ENCODE data around the gene PDE6A.

PDE6A gene

DNA sequence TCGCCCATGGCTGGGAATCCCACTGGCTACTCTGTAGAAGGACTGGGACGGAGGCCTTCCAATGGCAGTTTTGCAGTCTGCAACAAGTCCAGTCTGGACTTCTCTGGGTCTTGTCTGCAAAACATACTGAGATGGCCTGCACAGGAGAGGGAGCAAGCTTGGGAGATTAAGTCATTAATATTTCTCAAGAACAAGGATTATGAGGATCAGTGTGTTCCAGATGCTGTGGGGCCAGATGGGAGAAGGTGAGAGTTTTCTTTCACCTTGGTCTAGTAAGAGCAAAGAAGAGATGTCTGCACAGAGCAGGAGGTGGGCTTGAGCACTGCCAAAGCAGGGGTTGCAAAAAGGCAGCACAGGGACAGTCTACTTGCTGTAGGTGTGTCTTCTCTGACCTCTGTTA is at the start of gene PDE6A:
Gene PDE6A, minus strand, starts transcription at position 128 of the 400 bp plus-strand sequence. Its CDS starts 120 bp downstream, at position 8.
- Histone ChIP-seq H3K4me3 (ENCODE audit: low read depth, low read length) (no peak within 1 kb of the TSS), H3K9me3 (ENCODE audit: control insufficient read depth, insufficient read depth, low read depth, low read length) (no peaks in the 10 kb centered on the region), H3K36me3 (ENCODE audit: control insufficient read depth in 2 of 2, insufficient read depth in 1 of 2, low read length in 2 of 2) (no peaks in the 10 kb centered on the region), H3K27ac (ENCODE audit: extremely low read depth, low read depth, low read length) (no peak within 1 kb of the TSS), H3K4me1 (ENCODE audit: control insufficient read depth, insufficient read depth, low read length) (no peaks in the 10 kb centered on the region)
- TF ChIP-seq ZEB2 (tag by site-specific recombination; IDR thresholded peaks at IDR 0.05) (no peak), SP2 (tag by site-specific recombination; IDR thresholded peaks at IDR 0.05) (no peak), ZNF596 (tag by site-specific recombination; IDR thresholded peaks at IDR 0.05) (no peak), ZNF221 (tag by site-specific recombination; IDR thresholded peaks at IDR 0.05; ENCODE audit: borderline replicate concordance) (no peak), ZNF341 (tag by site-specific recombination; IDR thresholded peaks at IDR 0.05; ENCODE audit: low read depth) (no peak), ZNF37A (tag by site-specific recombination; IDR thresholded peaks at IDR 0.05) (no peak), ZNF830 (tag by site-specific recombination; IDR thresholded peaks at IDR 0.05; ENCODE audit: low read depth) (no peak)
- TF ChIP-seq, protein P1, sequence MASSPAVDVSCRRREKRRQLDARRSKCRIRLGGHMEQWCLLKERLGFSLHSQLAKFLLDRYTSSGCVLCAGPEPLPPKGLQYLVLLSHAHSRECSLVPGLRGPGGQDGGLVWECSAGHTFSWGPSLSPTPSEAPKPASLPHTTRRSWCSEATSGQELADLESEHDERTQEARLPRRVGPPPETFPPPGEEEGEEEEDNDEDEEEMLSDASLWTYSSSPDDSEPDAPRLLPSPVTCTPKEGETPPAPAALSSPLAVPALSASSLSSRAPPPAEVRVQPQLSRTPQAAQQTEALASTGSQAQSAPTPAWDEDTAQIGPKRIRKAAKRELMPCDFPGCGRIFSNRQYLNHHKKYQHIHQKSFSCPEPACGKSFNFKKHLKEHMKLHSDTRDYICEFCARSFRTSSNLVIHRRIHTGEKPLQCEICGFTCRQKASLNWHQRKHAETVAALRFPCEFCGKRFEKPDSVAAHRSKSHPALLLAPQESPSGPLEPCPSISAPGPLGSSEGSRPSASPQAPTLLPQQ (tag by site-specific recombination; IDR thresholded peaks at IDR 0.05) = no peak
- TF ChIP-seq, protein P2, sequence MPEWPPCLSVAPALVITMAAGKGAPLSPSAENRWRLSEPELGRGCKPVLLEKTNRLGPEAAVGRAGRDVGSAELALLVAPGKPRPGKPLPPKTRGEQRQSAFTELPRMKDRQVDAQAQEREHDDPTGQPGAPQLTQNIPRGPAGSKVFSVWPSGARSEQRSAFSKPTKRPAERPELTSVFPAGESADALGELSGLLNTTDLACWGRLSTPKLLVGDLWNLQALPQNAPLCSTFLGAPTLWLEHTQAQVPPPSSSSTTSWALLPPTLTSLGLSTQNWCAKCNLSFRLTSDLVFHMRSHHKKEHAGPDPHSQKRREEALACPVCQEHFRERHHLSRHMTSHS (tag by site-specific recombination; IDR thresholded peaks at IDR 0.05) = no peak
- ChIA-PET POLR2A (no interaction called here), CTCF (interaction anchor here (0.6 to 1.1 kb wide), 3 partner anchors 13 to 92 kb away, joined by 3 to 5 read pairs (median 3); no protein-coding TSS in a partner anchor)

DNA sequence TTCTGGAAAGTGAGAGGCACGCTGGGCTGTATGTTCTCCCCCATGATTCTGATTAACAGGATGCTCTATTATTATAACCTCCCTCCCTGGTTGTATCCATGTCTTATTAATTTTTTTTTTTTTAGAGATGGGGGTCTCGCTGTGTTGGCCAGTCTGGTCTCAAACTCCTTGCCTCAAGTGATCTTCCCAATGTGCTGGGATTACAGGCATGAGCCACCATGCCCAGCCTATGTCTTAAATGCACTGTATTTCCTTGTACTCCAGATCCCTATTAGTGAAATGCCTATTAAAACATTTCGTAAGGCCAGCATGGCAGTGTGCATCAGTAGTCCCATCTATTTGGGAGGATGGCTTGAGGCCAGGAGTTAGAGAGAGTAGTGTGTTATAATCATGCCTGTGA is 48.9 kb upstream of the PDE6A start:
- H3K4me3 ChIP-seq (ENCODE audit: low read depth, low read length) = no peak overlapping the region
- ChIA-PET CTCF (interaction anchor here (1.1 to 6.1 kb wide), 8 partner anchors 12 to 356 kb away, joined by 3 to 234 read pairs (median 18); no protein-coding TSS in a partner anchor), POLR2A (no interaction called here)
- TF ChIP-seq, protein P3, sequence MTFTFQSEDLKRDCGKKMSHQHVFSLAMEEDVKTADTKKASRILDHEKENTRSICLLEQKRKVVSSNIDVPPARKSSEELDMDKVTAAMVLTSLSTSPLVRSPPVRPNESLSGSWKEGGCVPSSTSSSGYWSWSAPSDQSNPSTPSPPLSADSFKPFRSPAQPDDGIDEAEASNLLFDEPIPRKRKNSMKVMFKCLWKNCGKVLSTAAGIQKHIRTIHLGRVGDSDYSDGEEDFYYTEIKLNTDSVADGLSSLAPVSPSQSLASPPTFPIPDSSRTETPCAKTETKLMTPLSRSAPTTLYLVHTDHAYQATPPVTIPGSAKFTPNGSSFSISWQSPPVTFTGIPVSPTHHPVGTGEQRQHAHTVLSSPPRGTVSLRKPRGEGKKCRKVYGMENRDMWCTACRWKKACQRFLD (tag by site-specific recombination; IDR thresholded peaks at IDR 0.05) = no peak
- TF ChIP-seq ZNF626 (tag by site-specific recombination; IDR thresholded peaks at IDR 0.05) (no peak), ZNF223 (tag by site-specific recombination; IDR thresholded peaks at IDR 0.05) (no peak), ZNF416 (tag by site-specific recombination; IDR thresholded peaks at IDR 0.05) (no peak), IKZF3 (tag by site-specific recombination; IDR thresholded peaks at IDR 0.05) (no peak), HOXA7 (CRISPR knock-in tag; IDR thresholded peaks at IDR 0.05; ENCODE audit: borderline replicate concordance) (no peak), FEZF1 (tag by site-specific recombination; IDR thresholded peaks at IDR 0.05) (no peak), ZNF701 (tag by site-specific recombination; IDR thresholded peaks at IDR 0.05) (no peak), PRDM1 (tag by site-specific recombination; IDR thresholded peaks at IDR 0.05) (peak; percentile 56; the same call in 1 of the 2 replicates), ZNF121 (tag by site-specific recombination; IDR thresholded peaks at IDR 0.05) (peak; percentile 82)
- TF ChIP-seq, protein P4, sequence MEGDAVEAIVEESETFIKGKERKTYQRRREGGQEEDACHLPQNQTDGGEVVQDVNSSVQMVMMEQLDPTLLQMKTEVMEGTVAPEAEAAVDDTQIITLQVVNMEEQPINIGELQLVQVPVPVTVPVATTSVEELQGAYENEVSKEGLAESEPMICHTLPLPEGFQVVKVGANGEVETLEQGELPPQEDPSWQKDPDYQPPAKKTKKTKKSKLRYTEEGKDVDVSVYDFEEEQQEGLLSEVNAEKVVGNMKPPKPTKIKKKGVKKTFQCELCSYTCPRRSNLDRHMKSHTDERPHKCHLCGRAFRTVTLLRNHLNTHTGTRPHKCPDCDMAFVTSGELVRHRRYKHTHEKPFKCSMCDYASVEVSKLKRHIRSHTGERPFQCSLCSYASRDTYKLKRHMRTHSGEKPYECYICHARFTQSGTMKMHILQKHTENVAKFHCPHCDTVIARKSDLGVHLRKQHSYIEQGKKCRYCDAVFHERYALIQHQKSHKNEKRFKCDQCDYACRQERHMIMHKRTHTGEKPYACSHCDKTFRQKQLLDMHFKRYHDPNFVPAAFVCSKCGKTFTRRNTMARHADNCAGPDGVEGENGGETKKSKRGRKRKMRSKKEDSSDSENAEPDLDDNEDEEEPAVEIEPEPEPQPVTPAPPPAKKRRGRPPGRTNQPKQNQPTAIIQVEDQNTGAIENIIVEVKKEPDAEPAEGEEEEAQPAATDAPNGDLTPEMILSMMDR (tag by site-specific recombination; IDR thresholded peaks at IDR 0.05) = no peak
- TF ChIP-seq, protein P5, sequence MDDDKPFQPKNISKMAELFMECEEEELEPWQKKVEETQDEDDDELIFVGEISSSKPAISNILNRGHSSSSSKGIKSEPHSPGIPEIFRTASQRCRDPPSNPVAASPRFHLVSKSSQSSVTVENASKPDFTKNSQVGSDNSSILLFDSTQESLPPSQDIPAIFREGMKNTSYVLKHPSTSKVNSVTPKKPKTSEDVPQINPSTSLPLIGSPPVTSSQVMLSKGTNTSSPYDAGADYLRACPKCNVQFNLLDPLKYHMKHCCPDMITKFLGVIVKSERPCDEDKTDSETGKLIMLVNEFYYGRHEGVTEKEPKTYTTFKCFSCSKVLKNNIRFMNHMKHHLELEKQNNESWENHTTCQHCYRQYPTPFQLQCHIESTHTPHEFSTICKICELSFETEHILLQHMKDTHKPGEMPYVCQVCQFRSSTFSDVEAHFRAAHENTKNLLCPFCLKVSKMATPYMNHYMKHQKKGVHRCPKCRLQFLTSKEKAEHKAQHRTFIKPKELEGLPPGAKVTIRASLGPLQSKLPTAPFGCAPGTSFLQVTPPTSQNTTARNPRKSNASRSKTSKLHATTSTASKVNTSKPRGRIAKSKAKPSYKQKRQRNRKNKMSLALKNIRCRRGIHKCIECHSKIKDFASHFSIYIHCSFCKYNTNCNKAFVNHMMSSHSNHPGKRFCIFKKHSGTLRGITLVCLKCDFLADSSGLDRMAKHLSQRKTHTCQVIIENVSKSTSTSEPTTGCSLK (tag by site-specific recombination; IDR thresholded peaks at IDR 0.05) = no peak
- TF ChIP-seq, protein P6, sequence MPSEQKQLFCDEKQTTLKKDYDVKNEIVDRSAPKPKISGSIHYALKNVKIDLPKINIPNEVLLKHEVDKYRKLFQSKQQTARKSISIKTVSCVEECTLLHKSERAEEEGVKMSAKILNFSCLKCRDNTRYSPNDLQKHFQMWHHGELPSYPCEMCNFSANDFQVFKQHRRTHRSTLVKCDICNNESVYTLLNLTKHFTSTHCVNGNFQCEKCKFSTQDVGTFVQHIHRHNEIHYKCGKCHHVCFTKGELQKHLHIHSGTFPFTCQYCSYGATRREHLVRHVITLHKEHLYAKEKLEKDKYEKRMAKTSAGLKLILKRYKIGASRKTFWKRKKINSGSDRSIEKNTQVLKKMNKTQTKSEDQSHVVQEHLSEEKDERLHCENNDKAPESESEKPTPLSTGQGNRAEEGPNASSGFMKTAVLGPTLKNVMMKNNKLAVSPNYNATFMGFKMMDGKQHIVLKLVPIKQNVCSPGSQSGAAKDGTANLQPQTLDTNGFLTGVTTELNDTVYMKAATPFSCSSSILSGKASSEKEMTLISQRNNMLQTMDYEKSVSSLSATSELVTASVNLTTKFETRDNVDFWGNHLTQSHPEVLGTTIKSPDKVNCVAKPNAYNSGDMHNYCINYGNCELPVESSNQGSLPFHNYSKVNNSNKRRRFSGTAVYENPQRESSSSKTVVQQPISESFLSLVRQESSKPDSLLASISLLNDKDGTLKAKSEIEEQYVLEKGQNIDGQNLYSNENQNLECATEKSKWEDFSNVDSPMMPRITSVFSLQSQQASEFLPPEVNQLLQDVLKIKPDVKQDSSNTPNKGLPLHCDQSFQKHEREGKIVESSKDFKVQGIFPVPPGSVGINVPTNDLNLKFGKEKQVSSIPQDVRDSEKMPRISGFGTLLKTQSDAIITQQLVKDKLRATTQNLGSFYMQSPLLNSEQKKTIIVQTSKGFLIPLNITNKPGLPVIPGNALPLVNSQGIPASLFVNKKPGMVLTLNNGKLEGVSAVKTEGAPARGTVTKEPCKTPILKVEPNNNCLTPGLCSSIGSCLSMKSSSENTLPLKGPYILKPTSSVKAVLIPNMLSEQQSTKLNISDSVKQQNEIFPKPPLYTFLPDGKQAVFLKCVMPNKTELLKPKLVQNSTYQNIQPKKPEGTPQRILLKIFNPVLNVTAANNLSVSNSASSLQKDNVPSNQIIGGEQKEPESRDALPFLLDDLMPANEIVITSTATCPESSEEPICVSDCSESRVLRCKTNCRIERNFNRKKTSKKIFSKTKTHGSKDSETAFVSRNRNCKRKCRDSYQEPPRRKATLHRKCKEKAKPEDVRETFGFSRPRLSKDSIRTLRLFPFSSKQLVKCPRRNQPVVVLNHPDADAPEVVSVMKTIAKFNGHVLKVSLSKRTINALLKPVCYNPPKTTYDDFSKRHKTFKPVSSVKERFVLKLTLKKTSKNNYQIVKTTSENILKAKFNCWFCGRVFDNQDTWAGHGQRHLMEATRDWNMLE (tag by site-specific recombination; conservative IDR thresholded peaks at IDR 0.05; ENCODE audit: low read depth) = no peak
- H3K27ac ChIP-seq (ENCODE audit: extremely low read depth, low read depth, low read length) = no peak overlapping the region
- no peaks in the 10 kb centered on the region for H3K4me1 ChIP-seq (ENCODE audit: control insufficient read depth, insufficient read depth, low read length)
- H3K9me3 ChIP-seq (ENCODE audit: control insufficient read depth, insufficient read depth, low read depth, low read length) = no peaks in the 10 kb centered on the region
- peaks cover 0 to 10% of the 10 kb centered on the region in 2 experiments; a peak in 2 of 3 replicates for H3K36me3 ChIP-seq (ENCODE audit: control insufficient read depth in 2 of 2, insufficient read depth in 1 of 2, low read length in 2 of 2)

All from HEK293 (cell line).